ACC112 (cell line): ENCODE measurements around the gene CPVL.
A peak's percentile ranks its signal among the peaks of the same experiment; 100 is the strongest.

Experiments used
- H2AFZ ChIP-seq: fragments of 200-600 bp; sonication (generic); one replicate; pipeline ENCODE4 v1.6.0; 2017; ENCODE audit warnings: antibody characterized with exemption, low read length; ENCODE audit not compliant: unreplicated experiment
- H3K27ac ChIP-seq: fragments of 200-600 bp; sonication (generic); 2 replicates; pipeline ENCODE4 v1.5.1; 2014; ENCODE audit warnings: low read depth, mild to moderate bottlenecking, antibody characterized with exemption, low read length, moderate library complexity
- H3K27me3 ChIP-seq: fragments of 200-600 bp; sonication (generic); 2 replicates; pipeline ENCODE4 v1.6.1; 2014; ENCODE audit warnings: mild to moderate bottlenecking, antibody characterized with exemption, low read length, moderate library complexity, mixed read lengths; ENCODE audit not compliant: insufficient read depth
- H3K36me3 ChIP-seq: fragments of 200-600 bp; sonication (generic); 2 replicates; pipeline ENCODE4 v1.6.1; 2016; ENCODE audit warnings: mild to moderate bottlenecking, antibody characterized with exemption, low read length, moderate library complexity, mixed read lengths; ENCODE audit not compliant: insufficient read depth
- H3K4me1 ChIP-seq: fragments of 200-600 bp; sonication (generic); one replicate; pipeline ENCODE4 v1.6.1; 2016; ENCODE audit warnings: low read length, mixed read lengths; ENCODE audit not compliant: insufficient read depth, unreplicated experiment, control insufficient read depth
- H3K4me3 ChIP-seq: fragments of 200-600 bp; sonication (generic); 2 replicates; pipeline ENCODE4 v1.5.1; 2014; ENCODE audit warnings: mild to moderate bottlenecking, low read depth, low read length
- H3K79me2 ChIP-seq: fragments of 200-600 bp; sonication (generic); one replicate; pipeline ENCODE4 v1.6.0; 2016; ENCODE audit warnings: low read length; ENCODE audit not compliant: control insufficient read depth, unreplicated experiment, insufficient read depth

CPVL gene

DNA sequence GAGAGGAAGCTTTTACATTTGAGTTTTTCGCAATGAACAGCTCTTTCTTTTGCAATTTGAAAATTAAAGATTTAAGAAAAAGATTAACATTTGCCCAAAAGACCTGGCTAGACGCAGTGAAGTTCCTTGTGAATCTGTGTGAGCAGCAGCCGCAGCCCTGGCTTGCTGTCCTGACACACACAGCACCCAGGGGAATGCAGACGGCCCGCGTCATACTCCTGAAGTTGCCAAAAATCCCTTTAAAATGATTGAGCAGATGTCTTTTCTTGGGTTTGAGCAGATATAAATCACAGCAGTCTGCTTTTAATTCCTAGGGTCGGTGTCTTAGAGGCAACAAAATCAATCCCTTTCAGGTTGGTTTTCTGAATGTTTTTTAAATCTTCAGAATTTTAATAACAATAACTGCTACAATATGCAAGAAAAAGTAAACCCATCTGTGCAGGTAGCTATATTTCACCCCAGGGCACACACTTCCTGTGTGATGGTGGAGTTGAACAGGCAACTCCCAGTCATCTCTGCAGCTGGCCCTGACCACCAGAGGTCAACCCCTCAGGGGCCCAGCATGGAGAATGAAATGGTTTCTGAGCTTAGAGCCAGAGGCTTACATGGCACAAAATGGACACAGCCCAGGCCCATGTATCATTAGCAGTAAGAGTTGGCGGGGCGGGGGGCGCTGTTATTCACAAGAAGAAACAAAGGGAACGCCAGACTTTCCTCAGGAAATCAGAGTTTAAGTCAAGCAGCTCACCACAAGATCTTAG, 156.0 kb downstream of the CPVL start:
- Histone ChIP-seq H3K4me1 (peaks cover 45% of the 10 kb centered on the region), H3K79me2 (no peaks in the 10 kb centered on the region), H2AFZ (peak overlapping the region; percentile 10), H3K36me3 (no peaks in the 10 kb centered on the region), H3K27me3 (no peaks in the 10 kb centered on the region), H3K27ac (peak overlapping the region; percentile 65; the same call in 1 of the 2 replicates), H3K4me3 (no peak overlapping the region)

DNA sequence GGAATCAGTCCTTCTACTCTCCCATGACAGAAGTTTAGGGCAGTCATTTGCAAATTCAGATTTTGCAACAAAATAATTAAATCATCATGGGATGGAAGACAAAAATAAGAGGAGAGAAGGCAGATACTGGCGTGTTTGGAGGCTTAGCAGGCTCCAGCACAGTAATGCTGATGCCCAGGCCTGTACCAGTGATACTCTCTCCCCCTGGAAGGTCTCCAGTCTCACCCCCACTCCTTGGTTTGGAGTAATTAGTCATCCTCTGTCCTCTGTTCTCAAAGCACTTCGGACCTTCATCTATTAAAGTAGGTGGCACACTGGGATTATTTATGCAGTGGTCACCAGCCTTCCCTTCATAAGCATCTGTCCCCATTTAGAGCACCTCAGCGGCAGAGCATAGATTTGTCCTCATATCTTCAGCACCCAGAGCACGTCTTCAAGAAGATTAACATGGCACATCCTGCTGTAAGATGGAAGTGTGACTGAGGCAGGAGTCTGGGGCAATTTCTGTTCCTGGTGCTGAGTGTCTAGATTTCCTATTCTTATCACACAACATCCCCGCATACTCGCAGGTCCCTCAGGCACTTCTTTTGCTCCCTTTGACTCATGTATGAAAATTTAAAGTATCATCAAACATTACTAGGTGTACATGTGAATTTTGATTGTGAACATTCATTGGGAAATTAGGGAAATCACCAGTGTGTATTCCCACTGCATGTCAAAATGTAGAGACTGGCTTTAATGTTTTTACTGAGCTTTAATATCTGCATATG, 156.9 kb downstream of the CPVL start:
- peak overlapping the region; percentile 10 for H2AFZ ChIP-seq

DNA sequence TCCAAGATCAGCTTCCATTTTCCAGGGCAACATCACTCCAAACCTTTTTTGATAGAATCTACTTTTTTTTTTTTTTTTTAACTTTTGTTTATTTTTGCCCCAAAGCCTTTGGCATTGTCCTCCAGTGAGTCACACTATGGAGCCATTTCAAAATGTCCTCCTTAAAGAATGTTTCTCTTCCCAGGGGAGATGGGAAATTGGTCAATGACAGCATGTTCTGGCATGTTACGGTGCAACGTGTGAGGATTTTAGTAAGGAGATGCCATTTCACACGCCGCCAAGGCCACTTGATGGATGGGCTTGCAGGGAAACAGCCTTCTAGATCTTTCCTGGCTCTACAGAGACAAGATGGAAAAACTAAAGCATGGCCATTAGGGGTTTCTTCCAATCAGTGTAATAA, 157.5 kb downstream of the CPVL start:
- H2AFZ ChIP-seq, result peak overlapping the region; percentile 16
- H3K27ac ChIP-seq, result peak overlapping the region; percentile 65
- no peaks in the 10 kb centered on the region for H3K79me2 ChIP-seq
- no peaks in the 10 kb centered on the region for H3K36me3 ChIP-seq
- H3K4me1 ChIP-seq, result peaks cover 57% of the 10 kb centered on the region
- H3K4me3 ChIP-seq, result peak overlapping the region; percentile 35; the same call in 1 of the 2 replicates
- no peaks in the 10 kb centered on the region for H3K27me3 ChIP-seq

More for the DNA sequence above, 156.9 kb downstream of the CPVL start:
- Histone ChIP-seq H3K27me3 (no peaks in the 10 kb centered on the region), H3K27ac (peak overlapping the region; percentile 65), H3K4me3 (peak overlapping the region; percentile 35; the same call in 1 of the 2 replicates), H3K36me3 (no peaks in the 10 kb centered on the region), H3K79me2 (no peaks in the 10 kb centered on the region), H3K4me1 (peaks cover 53% of the 10 kb centered on the region)

DNA sequence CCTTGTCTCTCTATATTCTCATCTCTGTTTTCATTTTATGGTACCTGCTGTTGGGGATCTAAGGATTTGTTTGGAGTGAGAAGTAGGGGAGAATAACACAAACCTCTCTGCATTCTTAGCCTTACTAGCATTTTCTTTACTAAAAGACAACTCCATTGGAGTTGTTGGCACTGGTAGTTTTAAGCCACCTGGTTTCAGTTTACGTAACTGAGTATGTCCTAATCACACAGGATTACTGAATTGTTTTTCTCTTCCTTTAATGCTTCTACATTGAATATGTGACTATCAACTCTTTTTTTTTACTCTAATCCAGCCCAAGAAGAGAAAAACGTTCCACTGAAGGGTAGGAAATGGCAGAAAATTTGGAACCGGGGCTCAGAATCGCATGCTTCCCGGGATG, 158.2 kb downstream of the CPVL start:
- Histone ChIP-seq H2AFZ (peak overlapping the region; percentile 16), H3K27me3 (no peaks in the 10 kb centered on the region), H3K79me2 (no peaks in the 10 kb centered on the region), H3K4me3 (no peak overlapping the region), H3K36me3 (no peaks in the 10 kb centered on the region), H3K27ac (peak overlapping the region; percentile 33), H3K4me1 (peaks cover 57% of the 10 kb centered on the region)

DNA sequence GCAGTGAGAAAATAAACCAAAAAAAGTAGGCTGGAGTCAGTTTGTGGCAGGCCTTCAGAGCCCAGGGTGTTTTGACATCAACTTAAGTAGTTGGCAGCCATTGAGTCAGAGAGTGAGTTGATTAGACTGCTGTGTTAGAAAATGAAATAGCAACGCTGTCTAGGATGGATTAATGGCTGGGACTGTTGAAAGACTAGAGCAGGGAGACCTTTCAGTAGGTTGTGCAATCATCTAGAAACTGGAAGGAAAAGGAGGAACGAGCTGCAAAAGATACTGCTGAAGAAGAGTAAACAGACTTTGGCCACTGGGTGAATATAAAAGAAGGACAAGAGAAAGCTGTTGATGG, 159.6 kb downstream of the CPVL start:
- H3K27me3 ChIP-seq, result no peaks in the 10 kb centered on the region
- H3K4me1 ChIP-seq, result peaks cover 57% of the 10 kb centered on the region
- H3K79me2 ChIP-seq, result no peaks in the 10 kb centered on the region
- H2AFZ ChIP-seq, result peak overlapping the region; percentile 28
- peak overlapping the region; percentile 9; the same call in 1 of the 2 replicates for H3K27ac ChIP-seq
- H3K4me3 ChIP-seq, result no peak overlapping the region
- no peaks in the 10 kb centered on the region for H3K36me3 ChIP-seq

DNA sequence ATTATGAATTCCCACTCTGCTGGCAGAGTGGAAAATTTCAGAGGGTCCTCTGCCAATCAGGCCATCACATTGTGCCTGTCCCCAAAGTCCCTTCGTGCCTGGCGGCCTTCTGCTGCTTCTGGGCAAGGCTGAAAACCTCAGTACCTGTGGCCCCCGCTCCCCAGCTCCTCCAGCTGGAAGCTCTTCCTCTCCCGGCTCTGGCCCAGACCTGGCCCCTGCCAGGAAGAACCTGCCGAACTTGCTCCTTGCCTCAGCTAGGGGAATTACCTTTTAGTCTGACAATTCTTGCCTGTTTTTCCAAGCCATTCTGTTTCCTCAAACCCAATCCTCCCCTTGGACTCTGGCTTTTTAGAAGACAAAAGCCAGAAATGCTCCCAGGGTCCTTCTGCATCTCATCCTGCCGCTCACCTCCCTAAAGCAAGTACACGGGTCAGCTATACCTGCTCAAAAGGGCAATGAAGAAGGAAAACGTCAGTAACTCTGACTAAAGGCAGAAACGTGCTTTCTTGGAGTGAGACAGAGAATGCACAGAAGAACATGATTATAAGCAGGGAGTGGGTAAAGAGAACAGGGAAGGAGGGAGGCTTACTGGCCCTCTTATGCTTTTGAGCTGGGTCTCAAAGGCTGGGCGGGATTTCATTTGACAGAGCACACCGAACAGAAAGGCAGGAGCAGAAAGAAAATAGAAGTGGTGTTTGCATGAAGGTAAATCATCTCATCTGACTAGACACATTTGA, 160.1 kb downstream of the CPVL start:
- H3K4me1 ChIP-seq, result peaks cover 57% of the 10 kb centered on the region
- H3K27ac ChIP-seq, result peak overlapping the region; percentile 9; the same call in 1 of the 2 replicates
- H3K36me3 ChIP-seq, result no peaks in the 10 kb centered on the region
- no peak overlapping the region for H3K4me3 ChIP-seq
- no peaks in the 10 kb centered on the region for H3K27me3 ChIP-seq
- no peaks in the 10 kb centered on the region for H3K79me2 ChIP-seq
- H2AFZ ChIP-seq, result peak overlapping the region; percentile 28

DNA sequence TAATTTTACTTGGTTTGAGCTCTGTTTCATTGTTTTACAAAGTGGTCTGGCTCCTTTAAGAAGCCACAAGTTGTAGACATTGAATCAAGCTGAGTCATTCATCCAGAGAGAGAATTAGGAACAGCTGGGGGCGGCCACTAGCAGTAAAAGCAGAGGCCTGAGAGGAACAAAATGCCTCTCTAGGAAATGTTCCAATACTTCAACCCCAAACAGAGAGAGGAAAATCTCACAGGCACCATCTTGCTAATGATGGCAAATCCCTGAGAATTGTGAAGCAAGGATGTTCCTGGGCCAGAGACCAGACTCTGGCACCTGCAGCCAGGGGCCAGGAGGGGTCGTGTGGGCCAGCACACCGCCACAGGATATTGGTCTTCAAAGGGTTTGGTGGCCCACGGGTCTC, 161.7 kb downstream of the CPVL start:
- no peaks in the 10 kb centered on the region for H3K79me2 ChIP-seq
- peak overlapping the region; percentile 79 for H2AFZ ChIP-seq
- H3K36me3 ChIP-seq, result no peaks in the 10 kb centered on the region
- no peaks in the 10 kb centered on the region for H3K27me3 ChIP-seq
- peak overlapping the region; percentile 58 for H3K27ac ChIP-seq
- peaks cover 45% of the 10 kb centered on the region for H3K4me1 ChIP-seq
- no peak overlapping the region for H3K4me3 ChIP-seq

DNA sequence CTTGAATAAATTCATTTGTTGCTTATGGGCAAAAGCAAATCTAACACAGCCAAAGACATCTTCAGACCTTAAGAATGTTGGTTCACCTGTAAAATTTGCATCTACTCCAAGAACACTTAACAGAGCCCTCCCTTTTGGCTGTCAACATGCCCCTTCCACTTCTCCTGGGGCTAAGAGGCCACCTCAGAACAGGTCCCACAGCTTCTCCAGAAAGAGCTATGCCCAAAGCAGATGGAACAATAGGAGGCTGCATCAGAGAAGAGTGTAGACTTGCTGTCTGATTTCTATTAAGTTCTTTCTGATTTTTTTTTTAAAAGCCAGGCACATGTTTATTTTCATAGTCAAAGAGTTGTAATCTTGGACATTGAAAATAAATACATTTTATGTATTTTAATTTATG, 162.1 kb downstream of the CPVL start:
- no peak overlapping the region for H3K4me3 ChIP-seq
- H2AFZ ChIP-seq, result no peak overlapping the region

DNA sequence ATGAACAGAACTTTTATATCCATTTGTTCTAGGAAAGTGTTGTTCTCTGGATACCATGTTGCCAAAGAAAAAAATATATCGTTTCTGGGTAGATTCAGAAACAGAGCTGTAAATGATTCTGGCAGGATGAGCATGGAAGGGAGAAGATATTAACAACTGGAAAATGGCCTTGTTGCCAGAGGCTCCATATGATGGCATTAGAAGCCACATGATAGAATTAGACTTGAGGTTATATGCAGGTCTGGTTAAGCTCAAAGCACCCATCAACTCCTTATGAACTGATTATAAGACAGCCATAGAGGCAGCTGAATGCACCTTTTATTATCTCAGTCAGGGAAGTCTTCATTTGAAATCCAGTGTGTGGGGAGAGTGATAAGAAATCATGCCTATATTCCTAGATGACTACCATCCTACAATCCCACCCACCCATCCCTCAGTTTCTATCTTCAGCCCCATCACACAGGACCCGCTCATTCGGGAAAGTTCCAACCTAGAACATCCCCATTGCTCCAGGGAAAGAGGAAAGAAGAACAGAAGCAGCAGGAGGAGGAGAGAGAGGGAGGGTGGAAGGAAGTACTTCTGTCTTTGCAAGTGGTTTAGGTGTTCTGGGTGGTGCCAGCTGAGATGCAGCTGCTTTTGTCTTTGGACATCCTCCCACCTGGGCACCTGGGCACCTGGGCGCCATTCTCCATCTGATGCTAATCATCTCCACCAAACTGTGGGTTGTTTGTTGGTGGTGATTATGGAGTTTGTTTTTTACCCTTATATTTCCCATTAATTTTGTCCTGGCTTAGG, 162.7 kb downstream of the CPVL start:
- Histone ChIP-seq H2AFZ (no peak overlapping the region), H3K27me3 (no peaks in the 10 kb centered on the region), H3K79me2 (no peaks in the 10 kb centered on the region), H3K36me3 (no peaks in the 10 kb centered on the region), H3K27ac (no peak overlapping the region), H3K4me3 (no peak overlapping the region), H3K4me1 (peaks cover 37% of the 10 kb centered on the region)

More for the DNA sequence above, 162.1 kb downstream of the CPVL start:
- peaks cover 41% of the 10 kb centered on the region for H3K4me1 ChIP-seq
- no peaks in the 10 kb centered on the region for H3K36me3 ChIP-seq
- H3K79me2 ChIP-seq, result no peaks in the 10 kb centered on the region
- no peak overlapping the region for H3K27ac ChIP-seq
- no peaks in the 10 kb centered on the region for H3K27me3 ChIP-seq

DNA sequence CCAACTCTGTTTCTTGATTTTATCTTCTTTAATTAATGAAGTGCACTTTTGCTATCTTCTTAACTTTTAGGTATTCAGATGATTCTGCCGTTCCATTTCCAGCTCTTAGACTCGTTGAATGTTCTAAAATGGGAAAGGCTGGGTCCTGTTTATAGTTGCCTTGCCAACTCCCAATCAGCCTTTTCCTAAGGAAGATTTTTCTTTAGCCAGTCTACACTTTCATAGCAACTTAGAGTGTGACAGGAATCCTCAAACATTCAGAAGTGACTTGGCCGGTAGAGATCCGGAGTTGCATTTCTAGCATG, 165.2 kb downstream of the CPVL start:
- Histone ChIP-seq H3K27me3 (no peaks in the 10 kb centered on the region), H3K27ac (no peak overlapping the region)

More for the DNA sequence above, 165.2 kb downstream of the CPVL start:
- no peak overlapping the region for H3K4me3 ChIP-seq
- H3K79me2 ChIP-seq, result no peaks in the 10 kb centered on the region
- H3K36me3 ChIP-seq, result no peaks in the 10 kb centered on the region
- no peak overlapping the region for H2AFZ ChIP-seq
- peaks cover 13% of the 10 kb centered on the region for H3K4me1 ChIP-seq
